NCI-H2107 treated with DMSO at 0.1 percent for 48 hours (cell line): ENCODE data around the gene KRTAP5-6.
"Not testable (repeated sequence)": the region's sequence is repeated elsewhere in the genome, so short reads cannot be mapped to it uniquely, and the experiment has no call there.

Experiments
- DNase-seq: peaks from one replicate; lab custom pipeline; 2025; ENCODE audit not compliant: unreplicated experiment; lab: John Stamatoyannopoulos, UW

Gene KRTAP5-6

GRCh38 chr11:1683216-1683615 is 13.8 kb upstream of the KRTAP5-6 start:
- DNase-seq = not testable (repeated sequence)

DNA sequence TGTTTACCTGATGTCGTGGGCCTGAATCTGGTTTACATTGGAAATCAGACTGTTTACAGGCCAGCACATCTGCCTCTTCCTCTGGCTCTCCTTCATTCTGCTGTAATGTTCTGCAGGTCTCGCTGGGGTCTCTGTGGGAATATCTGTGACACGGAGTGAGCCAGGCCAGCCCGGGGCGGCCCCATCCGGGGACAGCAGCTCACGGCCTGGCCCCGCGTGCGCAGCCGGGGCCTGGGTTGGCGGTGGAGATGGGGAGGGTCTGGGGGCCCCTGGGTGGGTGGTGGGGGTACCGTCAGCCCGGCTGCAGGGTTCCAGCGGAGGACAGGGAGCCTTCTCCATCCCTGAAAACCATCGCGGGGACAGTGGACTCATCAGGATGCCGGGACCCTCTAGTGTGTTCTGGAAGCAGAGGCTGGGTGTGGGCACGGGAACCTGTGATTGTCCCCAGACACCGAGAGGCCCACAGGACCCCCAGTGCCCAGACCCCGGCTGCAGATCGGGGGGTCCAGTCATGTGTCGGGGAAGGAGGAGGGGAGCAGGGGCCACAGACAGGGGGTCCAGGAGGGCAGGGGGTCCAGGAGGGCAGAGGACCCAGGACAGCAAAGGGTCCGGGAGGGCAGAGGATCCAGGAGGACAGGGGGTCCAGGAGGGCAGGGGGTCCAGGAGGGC is 13.0 kb upstream of the KRTAP5-6 start:
- DNase-seq = not testable (repeated sequence)

DNA sequence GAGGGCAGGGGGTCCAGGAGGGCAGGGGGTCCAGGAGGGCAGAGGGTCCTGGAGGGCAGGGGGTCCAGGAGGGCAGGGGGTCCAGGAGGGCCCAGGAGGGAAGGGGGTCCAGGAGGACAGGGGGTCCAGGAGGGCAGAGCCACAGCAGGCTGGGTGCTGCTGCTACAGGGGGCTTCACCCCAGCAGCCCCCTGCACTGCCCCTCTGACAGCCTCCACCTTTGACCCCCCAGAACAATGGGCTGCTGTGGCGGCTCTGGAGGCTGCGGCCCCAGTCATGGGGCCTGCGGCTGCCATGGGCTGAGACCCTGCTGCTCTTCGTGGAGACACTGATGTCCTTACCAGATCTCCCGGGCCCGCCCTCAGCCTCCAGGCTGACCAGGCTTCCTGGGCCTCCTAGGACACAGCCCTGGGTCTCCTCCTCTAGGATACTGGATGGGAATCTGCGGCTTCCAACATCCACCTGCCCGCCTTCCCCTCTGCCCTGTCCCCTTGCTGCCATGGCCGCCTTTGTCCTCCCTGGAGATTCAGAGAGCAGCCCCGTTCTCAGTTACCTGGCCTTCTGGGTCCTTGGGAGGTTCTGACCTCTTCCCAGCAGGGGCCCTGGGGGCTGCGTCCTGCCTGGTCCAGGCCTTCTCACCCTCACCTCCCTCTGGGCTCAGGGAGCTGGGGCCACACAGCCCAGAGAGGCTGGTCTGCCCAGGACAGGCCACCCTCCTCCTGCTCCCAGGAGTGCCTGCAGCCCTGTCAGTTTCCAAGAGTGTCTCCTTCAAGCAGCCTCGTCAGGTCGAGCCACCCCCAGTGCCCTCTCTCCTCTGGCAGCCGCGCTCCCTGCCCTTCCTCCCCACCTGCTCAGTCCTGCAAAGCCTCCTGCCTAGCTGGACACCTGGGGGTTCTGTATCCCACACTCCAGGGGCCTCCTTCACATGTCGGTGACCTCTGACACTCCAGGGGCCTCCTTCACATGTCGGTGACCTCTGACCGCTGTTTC is 11.8 kb upstream of the KRTAP5-6 start:
- DNase-seq = not testable (repeated sequence)

DNA sequence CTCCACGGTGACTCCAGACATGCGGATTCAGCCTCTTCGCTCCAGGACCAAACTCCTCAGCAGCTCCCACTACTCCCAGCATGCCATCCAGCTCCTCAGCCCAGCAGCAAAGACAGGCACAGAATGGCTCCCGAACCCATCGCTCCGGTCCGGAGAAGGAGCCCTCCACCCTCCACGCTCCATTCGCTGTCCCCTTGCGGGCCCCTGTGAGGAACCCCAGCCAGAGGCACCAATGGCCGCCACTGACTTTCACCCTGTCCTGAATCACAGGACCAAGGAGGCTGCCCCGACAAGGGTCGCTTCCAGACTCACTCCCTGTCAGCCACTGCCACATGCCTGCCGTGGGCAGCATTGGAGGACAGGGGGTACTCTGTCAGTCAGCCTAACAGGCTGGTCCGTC is 10.8 kb upstream of the KRTAP5-6 start:
- not testable (repeated sequence) for DNase-seq

GRCh38 chr11:1688336-1688947 is 8.6 kb upstream of the KRTAP5-6 start:
- DNase-seq = not testable (repeated sequence)

DNA sequence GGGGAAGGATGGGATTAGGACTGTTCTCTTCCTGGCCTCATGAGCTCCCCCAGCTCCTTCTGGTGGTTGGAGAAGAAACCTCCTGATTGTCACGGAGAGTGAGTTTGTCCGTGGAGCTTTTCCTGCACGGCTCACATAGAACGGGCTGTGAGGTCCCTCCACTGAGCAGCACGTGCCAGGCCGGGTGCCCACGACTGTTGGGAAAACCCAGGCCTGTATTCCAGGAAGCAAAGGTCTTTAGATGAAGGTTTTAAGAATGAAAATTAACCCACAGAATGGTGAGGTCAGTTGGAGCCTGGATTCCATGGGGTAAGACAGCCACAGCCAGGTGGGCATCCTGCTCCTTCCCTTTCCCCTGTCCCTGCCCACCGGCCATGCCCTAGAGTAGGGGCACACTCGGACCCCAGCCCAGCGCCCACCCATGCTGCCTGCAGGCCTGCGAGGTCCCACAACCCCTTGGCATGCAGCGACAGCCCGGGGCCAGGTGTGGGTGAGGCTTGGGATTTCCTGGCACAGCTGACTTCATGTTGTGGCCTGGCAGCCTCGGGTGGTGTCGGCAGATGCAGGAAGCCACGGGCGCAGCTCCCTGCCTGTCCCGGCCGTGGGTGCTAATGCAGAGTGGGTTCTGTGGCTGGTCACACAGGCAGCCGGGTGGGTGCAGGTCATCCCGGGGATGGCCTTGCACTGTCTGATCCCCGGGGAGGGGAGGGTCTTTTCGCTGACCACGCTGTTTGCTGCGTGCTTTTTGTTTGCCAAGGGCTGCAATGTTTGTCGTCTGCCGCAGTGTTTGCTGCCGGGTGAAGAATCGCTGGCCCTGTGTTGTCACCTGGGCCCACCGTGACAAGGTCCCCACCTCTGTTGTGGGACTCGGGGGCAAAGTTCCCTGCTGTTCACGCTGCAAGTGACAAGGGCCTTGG is 7.5 kb upstream of the KRTAP5-6 start:
- DNase-seq = not testable (repeated sequence)

DNA sequence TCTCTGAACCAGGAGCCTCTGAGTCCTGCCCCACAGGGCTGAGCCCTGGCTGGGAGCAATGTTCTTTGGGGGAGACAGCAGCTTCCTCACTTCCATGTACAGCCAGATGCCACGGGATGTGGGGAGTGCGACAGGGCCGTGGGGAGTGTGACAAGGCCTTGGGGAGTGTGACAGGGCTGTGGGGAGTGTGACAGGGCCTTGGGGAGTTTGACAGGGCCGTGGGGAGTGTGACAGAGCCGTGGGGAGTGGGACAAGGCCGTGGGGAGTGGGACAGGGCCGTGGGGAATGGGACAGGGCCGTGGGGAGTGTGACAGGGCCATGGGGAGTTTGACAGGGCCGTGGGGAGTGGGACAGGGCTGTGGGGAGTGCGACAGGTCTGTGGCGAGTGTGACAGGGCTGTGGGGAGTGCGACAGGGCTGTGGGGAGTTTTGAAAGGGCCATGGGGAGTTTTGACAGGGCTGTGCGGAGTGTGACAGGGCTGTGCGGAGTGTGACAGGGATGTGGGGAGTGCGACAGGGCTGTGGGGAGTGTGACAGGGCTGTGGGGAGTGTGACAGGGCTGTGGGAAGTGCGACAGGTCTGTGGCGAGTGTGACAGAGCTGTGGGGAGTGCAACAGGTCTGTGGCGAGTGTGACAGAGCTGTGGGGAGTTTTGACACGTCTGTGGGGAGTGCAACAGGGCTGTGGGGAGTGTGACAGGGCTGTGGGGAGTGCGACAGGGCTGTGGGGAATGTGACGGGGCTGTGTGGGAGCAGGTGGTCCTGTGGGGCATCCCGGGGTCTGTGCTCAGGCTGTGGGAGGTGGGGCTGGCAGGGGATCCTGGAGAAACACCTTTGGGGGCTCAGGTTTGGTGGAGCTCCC is 6.6 kb upstream of the KRTAP5-6 start:
- DNase-seq = no peak

DNA sequence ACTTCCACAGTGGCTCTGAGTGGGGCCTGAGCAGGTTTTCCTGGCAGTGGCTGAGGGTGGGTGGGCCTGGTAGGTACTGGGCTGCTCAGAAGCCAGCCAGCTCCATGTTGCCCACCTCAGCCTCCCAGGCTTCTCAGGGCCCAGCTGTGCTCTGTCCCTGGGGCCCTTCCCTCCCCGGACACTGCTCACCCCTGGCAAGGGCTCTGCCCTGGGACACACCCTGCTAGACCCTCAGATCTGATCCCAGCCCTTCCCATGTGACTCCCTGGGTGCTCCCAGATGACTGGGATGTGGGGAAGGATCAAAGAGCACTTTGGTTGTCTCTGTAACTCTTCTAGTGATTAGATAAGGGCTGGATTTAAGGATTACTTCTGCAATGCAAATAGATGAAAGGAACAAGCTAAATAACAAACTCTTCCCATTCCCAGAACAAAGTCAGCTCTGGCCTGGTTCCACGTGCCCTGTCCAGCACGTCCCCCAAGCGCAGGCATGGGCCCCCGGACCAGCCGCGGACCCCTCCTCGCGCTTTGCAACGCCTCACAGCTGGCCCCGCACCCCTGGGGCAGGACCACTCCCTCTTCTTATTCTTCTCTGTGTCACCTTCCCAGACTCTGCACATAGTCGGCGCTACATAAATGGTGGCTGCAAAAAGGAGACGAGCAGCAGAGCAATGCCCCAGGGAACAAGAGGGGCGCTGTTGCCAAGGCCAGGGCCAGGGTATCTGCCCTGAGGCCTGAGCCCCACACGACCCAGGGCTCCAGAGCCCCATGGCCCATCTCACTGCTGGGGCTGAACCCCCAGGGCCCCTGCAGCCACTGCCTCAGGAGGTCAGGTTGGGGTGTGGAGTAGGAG is 5.7 kb upstream of the KRTAP5-6 start:
- no peak for DNase-seq

- DNase-seq = no peak
These were observed 4.9 kb upstream of the KRTAP5-6 start for GRCh38 chr11:1691878-1692707.

GRCh38 chr11:1692708-1693326 is 4.2 kb upstream of the KRTAP5-6 start:
- DNase-seq = no peak

DNA sequence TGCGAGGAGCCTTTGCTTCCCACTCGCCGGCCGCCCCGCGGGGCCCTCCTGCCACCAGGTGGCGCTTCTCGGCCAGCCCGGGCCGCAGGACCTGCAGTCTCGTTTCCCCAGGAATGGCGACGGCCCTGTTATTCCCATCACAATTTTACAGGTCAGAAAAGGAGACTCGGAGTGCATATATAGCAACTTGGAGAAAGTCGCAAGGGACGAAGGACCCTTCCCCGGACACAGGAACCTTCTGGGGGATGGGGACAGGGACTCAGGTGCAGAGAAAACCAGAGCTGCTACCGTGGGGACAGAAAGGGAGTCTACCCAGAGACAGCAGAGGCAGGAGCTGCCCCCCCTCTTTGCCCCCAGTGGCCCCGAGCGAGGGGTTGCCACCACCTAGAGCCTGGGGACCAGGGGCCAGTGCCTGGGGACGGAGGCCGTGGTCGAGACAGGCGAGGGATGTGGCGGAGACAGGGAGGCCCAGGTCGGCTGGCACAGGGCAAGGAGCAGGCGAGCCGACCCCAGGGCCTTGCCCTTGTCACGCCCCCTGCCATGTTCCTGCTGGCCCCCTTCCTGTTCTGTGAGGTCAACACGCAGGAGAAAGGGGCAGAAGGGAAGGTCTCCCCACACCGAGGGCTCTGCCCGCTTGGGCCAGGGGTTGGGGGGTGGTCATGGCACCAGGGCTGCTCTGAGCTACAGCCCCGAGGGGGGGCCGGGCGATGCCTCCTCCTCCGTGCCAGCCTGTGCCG is 3.5 kb upstream of the KRTAP5-6 start:
- DNase-seq = peak; percentile 28

DNA sequence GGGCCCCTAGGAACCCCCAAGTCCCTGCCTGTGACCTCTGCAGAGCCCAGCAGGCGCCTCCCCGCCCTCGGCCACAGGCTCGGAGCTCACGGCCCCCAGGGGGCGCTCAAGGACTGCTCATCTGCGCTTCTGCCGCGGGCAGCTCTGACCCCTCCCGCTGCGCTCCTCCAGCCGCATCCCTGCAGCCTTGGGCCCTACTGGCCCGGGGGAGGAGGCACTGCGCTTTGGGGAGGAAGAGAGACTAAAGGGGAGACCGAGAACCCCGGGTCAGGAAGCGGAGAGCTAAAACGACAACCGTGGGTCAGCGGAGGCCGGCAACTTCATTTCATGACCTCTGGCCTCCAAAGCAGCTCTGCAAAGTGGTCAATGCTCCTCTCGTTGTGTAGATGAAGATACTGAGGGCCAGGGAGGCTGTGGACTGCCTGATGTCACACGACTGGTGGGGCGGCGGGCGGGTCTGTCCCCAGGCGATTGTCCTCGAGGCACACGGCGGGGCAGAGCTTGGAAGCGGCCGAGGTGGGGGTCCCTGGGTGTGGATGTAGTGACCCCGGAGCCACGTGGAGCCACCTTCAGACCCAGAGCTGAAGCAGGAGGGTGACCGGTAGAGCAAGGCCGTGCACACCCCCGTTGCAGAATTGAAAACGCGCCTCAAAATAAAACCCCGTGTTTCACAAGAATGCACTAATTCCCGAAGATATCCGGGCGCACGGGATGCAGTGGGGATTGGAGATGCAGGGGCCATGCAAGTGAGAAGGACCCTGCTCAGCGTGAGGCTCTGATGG is 2.7 kb upstream of the KRTAP5-6 start:
- DNase-seq = peak; percentile 16

DNA sequence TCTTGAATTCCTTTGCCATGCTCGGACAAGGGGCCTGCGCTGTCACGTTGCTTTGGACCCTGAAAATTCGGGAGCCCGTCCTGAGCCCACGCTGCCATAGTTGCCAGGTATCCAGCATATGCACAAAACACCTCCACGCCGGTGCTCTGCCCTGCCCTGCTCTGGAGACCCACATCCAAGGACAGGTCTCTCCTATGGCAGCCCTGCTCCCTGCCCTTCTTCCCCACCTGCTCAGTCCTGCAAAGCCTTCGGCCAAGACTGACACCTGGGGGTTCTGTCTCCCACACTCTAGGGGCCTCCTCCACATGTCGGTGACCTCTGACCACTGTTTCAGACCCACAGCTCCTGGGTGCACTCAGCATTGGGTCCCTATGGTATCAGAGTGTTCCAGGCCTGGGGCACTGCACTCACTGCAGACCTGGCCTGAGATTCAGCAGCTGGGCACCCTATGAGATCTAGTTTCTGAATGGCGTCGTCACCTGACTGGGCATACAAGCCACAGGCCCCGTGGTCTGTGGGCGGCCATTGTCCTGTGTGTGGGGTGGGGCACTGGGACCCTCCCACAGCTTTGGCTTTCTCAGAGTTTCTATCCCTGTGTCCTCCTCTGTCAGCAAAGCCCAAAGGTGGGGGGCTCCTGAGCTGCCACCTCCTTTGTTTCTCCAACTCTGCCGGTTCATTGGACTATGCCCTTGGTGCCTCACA is 2.0 kb upstream of the KRTAP5-6 start:
- no peak for DNase-seq

DNA sequence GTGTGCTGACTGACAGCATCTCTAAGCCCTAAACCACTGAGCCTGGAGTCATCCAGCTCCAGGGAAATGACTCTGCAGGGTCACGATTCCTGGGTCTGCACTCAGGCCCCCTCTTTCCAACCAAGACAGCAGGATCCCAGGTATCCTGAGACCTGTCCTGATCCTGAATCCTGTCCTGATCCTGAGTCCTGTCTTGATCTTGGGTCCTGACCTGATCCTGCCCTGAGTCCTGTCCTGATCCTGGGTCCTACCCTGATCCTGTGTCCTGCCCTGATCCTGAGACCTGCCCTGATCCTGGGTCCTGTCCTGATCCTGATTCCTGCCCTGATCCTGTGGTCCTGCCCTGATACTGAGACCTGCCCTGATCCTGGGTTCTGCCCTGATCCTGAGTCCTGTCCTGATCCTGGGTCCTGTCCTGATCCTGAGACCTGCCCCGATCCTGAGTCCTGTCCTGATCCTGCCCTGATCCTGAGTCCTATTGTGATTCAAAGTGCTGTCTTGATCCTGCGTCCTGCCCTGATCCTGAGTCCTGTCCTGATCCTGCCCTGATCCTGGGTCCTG is 1.4 kb upstream of the KRTAP5-6 start:
- no peak for DNase-seq

GRCh38 chr11:1699771-1700170 is 2.8 kb downstream of the KRTAP5-6 start:
- DNase-seq = no peak
